Erythroblast (primary cell): ENCODE data around the gene RALGPS2.

Experiments used
- GATA1 ChIP-seq: IDR thresholded peaks from 2 replicates; pipeline ENCODE4 v1.6.1; 2011; ENCODE audit warnings: low read depth, mild to moderate bottlenecking, control low read depth, low read length, moderate library complexity
- POLR2A ChIP-seq: IDR thresholded peaks from 2 replicates; pipeline ENCODE4 v1.6.1; 2011; ENCODE audit warnings: mild to moderate bottlenecking, low read length

- TF ChIP-seq POLR2A (no peak), GATA1 (no peak)
Observed at GRCh38 chr1:178784131-178784536, 59.1 kb downstream of the RALGPS2 start.
